SK-N-SH (cell line): ENCODE measurements around the gene CD72.

Experiments used
- CTCF ChIP-seq: fragments of 200-600 bp; sonication (generic); IDR thresholded peaks from 2 replicates; pipeline ENCODE4 v1.6.1; 2017; ENCODE audit warnings: antibody characterized with exemption, mild to moderate bottlenecking, moderate library complexity
- EZH2phosphoT487 ChIP-seq: fragments of 200-600 bp; sonication (generic); IDR thresholded peaks from 2 replicates; pipeline ENCODE4 v1.6.1; 2017; ENCODE audit warnings: low read depth, mixed run types, mild to moderate bottlenecking, antibody characterized with exemption, moderate library complexity, borderline replicate concordance
- IRF3 ChIP-seq: fragments of 150-350 bp; IDR thresholded peaks from 2 replicates; pipeline ENCODE4 v1.6.1; 2016; ENCODE audit warnings: mild to moderate bottlenecking, low read depth, low read length
- MXI1 ChIP-seq: IDR thresholded peaks from 2 replicates; pipeline ENCODE4 v1.6.1; 2012; ENCODE audit warnings: mild to moderate bottlenecking, low read depth, low read length, improper control_type of control experiment
- NFIC ChIP-seq: IDR thresholded peaks from 2 replicates; pipeline ENCODE4 v1.4.0; 2012; ENCODE audit warnings: borderline replicate concordance
- POLR2AphosphoS5 ChIP-seq: IDR thresholded peaks from 2 replicates; pipeline ENCODE4 v1.6.1; 2012; ENCODE audit warnings: low read depth, low read length
- USF2 ChIP-seq: fragments of 150-350 bp; IDR thresholded peaks from 2 replicates; pipeline ENCODE4 v1.6.1; 2017; ENCODE audit warnings: antibody characterized with exemption, low read length, low read depth, borderline replicate concordance
- YY1 ChIP-seq: IDR thresholded peaks from 2 replicates; pipeline ENCODE4 v1.4.0; 2012; ENCODE audit warnings: low read depth, mild to moderate bottlenecking

- TF ChIP-seq EZH2phosphoT487 = no peak
- no peak for TF ChIP-seq CTCF
- TF ChIP-seq YY1 = no peak
- TF ChIP-seq POLR2AphosphoS5 = no peak
- TF ChIP-seq MXI1 = no peak
- no peak for TF ChIP-seq IRF3
- TF ChIP-seq NFIC = no peak
- TF ChIP-seq USF2 = no peak
These were observed 43.6 kb upstream of the CD72 start for GRCh38 chr9:35661756-35662350.
